Measurements from ENCODE around the gene KMT2C. TPM values are rescaled to one million over a fixed set of nuclear protein-coding genes. Genes with fewer than 3 reads are reported as not detected.

The KMT2C gene
- total and polyA plus RNA-seq, 2 of the 13 experiments (the other 11 are each of a cell fraction or from before 2014, with no cell fraction given): 7.1 to 14.4 TPM

DNA sequence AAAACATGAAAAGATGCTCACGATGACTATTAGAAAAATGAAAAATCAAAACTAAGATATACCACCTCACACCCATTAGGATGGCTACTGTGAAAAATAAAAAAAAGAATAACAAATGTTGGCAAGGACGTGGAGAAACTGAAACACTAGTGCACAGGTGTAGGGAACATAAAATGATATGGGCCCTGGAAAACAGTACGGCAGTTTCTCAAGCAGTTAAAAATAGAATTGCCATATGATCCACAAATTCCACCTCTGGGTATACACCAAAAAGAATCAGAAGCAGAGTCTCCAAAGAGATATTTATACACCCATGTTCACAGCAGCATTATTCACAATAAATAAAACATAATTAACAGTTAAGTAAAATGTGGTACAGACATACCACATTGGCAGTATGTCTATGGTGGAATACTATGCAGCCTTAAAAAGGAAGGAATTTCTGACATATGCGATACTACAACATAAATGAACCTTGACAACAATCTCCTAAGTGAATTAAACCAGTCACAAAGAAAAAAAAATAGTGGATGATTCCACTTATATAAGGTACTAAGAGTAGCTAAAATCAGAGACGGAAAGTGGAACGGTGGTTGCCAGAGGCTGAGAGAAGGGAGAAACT is 69.7 kb downstream of the KMT2C start (continued):
- TF ChIP-seq ZFP37 (CRISPR knock-in tag; IDR thresholded peaks at IDR 0.05; ENCODE audit: borderline replicate concordance) (no peak), ZNF781 (CRISPR knock-in tag; IDR thresholded peaks at IDR 0.05; ENCODE audit: borderline replicate concordance, not compliant biosample characterization) (no peak), ZNF766 (CRISPR knock-in tag; IDR thresholded peaks at IDR 0.05; ENCODE audit: borderline replicate concordance) (no peak)
- TF ChIP-seq, protein P1, sequence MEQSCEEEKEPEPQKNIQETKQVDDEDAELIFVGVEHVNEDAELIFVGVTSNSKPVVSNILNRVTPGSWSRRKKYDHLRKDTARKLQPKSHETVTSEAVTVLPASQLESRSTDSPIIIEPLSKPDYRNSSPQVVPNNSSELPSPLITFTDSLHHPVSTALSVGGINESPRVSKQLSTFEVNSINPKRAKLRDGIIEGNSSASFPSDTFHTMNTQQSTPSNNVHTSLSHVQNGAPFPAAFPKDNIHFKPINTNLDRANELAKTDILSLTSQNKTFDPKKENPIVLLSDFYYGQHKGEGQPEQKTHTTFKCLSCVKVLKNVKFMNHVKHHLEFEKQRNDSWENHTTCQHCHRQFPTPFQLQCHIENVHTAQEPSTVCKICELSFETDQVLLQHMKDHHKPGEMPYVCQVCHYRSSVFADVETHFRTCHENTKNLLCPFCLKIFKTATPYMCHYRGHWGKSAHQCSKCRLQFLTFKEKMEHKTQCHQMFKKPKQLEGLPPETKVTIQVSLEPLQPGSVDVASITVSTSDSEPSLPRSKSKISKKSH (CRISPR knock-in tag; IDR thresholded peaks at IDR 0.05; ENCODE audit: borderline replicate concordance): no peak
- TF ChIP-seq, protein P2, sequence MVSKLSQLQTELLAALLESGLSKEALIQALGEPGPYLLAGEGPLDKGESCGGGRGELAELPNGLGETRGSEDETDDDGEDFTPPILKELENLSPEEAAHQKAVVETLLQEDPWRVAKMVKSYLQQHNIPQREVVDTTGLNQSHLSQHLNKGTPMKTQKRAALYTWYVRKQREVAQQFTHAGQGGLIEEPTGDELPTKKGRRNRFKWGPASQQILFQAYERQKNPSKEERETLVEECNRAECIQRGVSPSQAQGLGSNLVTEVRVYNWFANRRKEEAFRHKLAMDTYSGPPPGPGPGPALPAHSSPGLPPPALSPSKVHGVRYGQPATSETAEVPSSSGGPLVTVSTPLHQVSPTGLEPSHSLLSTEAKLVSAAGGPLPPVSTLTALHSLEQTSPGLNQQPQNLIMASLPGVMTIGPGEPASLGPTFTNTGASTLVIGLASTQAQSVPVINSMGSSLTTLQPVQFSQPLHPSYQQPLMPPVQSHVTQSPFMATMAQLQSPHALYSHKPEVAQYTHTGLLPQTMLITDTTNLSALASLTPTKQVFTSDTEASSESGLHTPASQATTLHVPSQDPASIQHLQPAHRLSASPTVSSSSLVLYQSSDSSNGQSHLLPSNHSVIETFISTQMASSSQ (IDR thresholded peaks at IDR 0.05; ENCODE audit: low read depth): no peak
- TF ChIP-seq, protein P2 (CRISPR knock-in tag; IDR thresholded peaks at IDR 0.05; ENCODE audit: borderline replicate concordance): no peak

DNA sequence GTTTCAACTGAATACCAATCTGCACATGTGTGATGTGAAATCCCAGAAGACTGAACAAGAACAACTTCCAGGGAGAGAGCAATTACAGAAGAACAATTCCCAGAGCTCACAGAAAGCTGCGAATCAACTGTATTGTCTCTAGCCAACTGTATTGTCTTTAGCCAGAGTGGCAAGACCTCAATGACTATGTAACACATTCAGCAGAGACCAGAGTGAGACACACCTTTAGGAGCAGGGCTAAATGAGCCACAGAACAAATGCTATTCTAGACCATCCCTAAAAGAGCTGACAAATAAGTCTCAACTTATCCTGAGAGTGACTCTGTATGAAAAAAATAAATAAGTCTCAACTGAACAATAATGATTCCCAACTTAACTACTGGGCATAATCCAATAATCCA is 72.0 kb downstream of the KMT2C start:
- Histone ChIP-seq H3K4me1 (ENCODE audit: insufficient read depth, low read length) (no peaks in the 10 kb centered on the region), H3K4me2 (ENCODE audit: low read depth, low read length) (no peak overlapping the region), H3K9me3 (ENCODE audit: low read length) (no peaks in the 10 kb centered on the region), H3K27ac (ENCODE audit: extremely low read length, insufficient read depth, low read length) (no peak overlapping the region), H3K9ac (ENCODE audit: insufficient read depth, low read depth, low read length) (no peak overlapping the region), H3K4me3 (replicated peaks in 1 of 3; ENCODE audit: insufficient read depth in 1 of 3, low read depth in 2 of 3, low read length in 3 of 3) (no peak overlapping the region), H3K79me2 (ENCODE audit: insufficient read depth, low read length) (peaks cover 48% of the 10 kb centered on the region), H2AFZ (ENCODE audit: low read length) (no peak overlapping the region), H3K27me3 (ENCODE audit: control insufficient read depth in 1 of 2, insufficient read depth in 2 of 2, low read length in 2 of 2) (no peaks in the 10 kb centered on the region), H3K36me3 (replicated peaks in 1 of 2; ENCODE audit: control insufficient read depth in 1 of 2, insufficient read depth in 2 of 2, low read length in 2 of 2) (no peaks in the 10 kb centered on the region), H4K20me1 (ENCODE audit: insufficient read depth, low read length) (0 out of 2 replicates have a peak, but pooled peaks cover 4% of the 10 kb centered on the region)
- WGBS (ENCODE audit: low lambda C conversion rate): 86% methylated on average over 1 of the region's 1 CpG
- POLR2A ChIA-PET: no interaction called here
- BruUV-seq (replicated peaks): no TSS peak
- intact Hi-C loops (cut with micrococcal nuclease; ENCODE audit: unreplicated experiment) (no loop called here), in situ Hi-C loops (cut with HindIII; ENCODE audit: extremely low pct_ligation_motif_present, low pct_unique_long_range_greater_than_20kb) (no loop called here)
- no peak for DNase-seq (ENCODE audit: low spot score)
- CTCF ChIA-PET (ENCODE audit: low intra/inter-chr PET ratio, low total read pairs): no interaction called here
- no peak for FAIRE-seq
- no peak for ATAC-seq
- TF ChIP-seq, protein P3, sequence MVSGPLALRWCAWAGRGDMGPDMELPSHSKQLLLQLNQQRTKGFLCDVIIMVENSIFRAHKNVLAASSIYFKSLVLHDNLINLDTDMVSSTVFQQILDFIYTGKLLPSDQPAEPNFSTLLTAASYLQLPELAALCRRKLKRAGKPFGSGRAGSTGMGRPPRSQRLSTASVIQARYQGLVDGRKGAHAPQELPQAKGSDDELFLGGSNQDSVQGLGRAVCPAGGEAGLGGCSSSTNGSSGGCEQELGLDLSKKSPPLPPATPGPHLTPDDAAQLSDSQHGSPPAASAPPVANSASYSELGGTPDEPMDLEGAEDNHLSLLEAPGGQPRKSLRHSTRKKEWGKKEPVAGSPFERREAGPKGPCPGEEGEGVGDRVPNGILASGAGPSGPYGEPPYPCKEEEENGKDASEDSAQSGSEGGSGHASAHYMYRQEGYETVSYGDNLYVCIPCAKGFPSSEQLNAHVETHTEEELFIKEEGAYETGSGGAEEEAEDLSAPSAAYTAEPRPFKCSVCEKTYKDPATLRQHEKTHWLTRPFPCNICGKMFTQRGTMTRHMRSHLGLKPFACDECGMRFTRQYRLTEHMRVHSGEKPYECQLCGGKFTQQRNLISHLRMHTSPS (CRISPR knock-in tag; IDR thresholded peaks at IDR 0.05; ENCODE audit: low read depth): no peak
- TF ChIP-seq NKX3-1 (CRISPR knock-in tag; IDR thresholded peaks at IDR 0.05) (no peak), GTF2F1 (IDR thresholded peaks at IDR 0.05; ENCODE audit: low read length) (no peak), ZNF674 (CRISPR knock-in tag; IDR thresholded peaks at IDR 0.05; ENCODE audit: low read depth) (no peak)
